H1 (cell line): ENCODE data around the gene SSUH2. TPM values are rescaled to one million over a fixed set of nuclear protein-coding genes. Genes with fewer than 3 reads are reported as not detected.

ENCODE experiments used
- ASH2L ChIP-seq: fragments of 200-600, 300-600 bp; sonication (generic); IDR thresholded peaks from one replicate; pipeline ENCODE4 v1.7.1; 2017; ENCODE audit warnings: low read length
- ATF3 ChIP-seq: IDR thresholded peaks from 2 replicates; pipeline ENCODE4 v1.6.1; 2011; ENCODE audit warnings: low read depth, mild to moderate bottlenecking, low read length; ENCODE audit not compliant: insufficient read depth
- BCL11A ChIP-seq, 2 experiments: IDR thresholded peaks; one replicate each; pipeline ENCODE4 v1.6.1; 2011; ENCODE audit warnings: low read depth in 2 of 2, low read length in 2 of 2, mild to moderate bottlenecking in 2 of 2
- CHD7 ChIP-seq: fragments of 300-600 bp; sonication (generic); IDR thresholded peaks from 2 replicates; pipeline ENCODE4 v1.7.1; 2012; ENCODE audit warnings: low read length, moderate library complexity, mild to moderate bottlenecking, inconsistent platforms; ENCODE audit not compliant: insufficient replicate concordance
- JUND ChIP-seq: IDR thresholded peaks from 2 replicates; pipeline ENCODE4 v1.6.1; 2011; ENCODE audit warnings: mild to moderate bottlenecking, improper control_type of control experiment, low read length
- NANOG ChIP-seq: IDR thresholded peaks from 2 replicates; pipeline ENCODE4 v1.6.1; 2011; ENCODE audit warnings: low read length, low read depth, mild to moderate bottlenecking, inconsistent platforms; ENCODE audit not compliant: insufficient read depth, poor library complexity, severe bottlenecking
- POU5F1 ChIP-seq: IDR thresholded peaks from 2 replicates; pipeline ENCODE4 v1.6.1; 2011; ENCODE audit warnings: low read depth, mild to moderate bottlenecking, low read length, moderate library complexity
- RXRA ChIP-seq: IDR thresholded peaks from 2 replicates; pipeline ENCODE4 v1.6.1; 2011; ENCODE audit warnings: low read depth, mild to moderate bottlenecking, low read length, moderate library complexity; ENCODE audit not compliant: insufficient read depth
- SIX5 ChIP-seq: IDR thresholded peaks from 2 replicates; pipeline ENCODE4 v1.6.1; 2011; ENCODE audit warnings: mild to moderate bottlenecking, low read depth, low read length
- SUZ12 ChIP-seq: fragments of 200-600 bp; sonication (generic); IDR thresholded peaks from 2 replicates; pipeline ENCODE4 v1.6.1; 2012; ENCODE audit warnings: mild to moderate bottlenecking, inconsistent platforms, low read length, moderate library complexity, mixed read lengths
- TAF1 ChIP-seq: IDR thresholded peaks from 2 replicates; pipeline ENCODE4 v1.6.1; 2011; ENCODE audit warnings: mild to moderate bottlenecking, low read depth, low read length
- TEAD4 ChIP-seq: IDR thresholded peaks from 2 replicates; pipeline ENCODE4 v1.6.1; 2012; ENCODE audit warnings: low read depth, low read length, inconsistent platforms, mixed read lengths
- polyA plus RNA-seq, 7 experiments: library from polyadenylated mRNA; depleted of rRNA in 3 of 7; stranded (reverse) in 5 of 7; unstranded in 2 of 7; fragments of >200 nt in 5 of 7; fragments of 200-250 nt in 2 of 7; gene quantifications; 1 replicate in 5 of 7; 2 replicates in 1 of 7; 4 replicates in 1 of 7; pipeline versions ENCODE4 v1.2.1 to v1.2.3, GENCODE V29; 2011 to 2013; ENCODE audit warnings: missing spikeins in 2 of 7, mixed read lengths in 2 of 7
- total RNA-seq: library from RNA; stranded (reverse); fragmentation: NEBNext Ultra II Directional; extraction: Animal tissue kit (Norgen Biotek cat#: 25700); gene quantifications from 2 replicates; pipeline ENCODE4 v1.2.1, GENCODE V29; 2021

The SSUH2 gene
- total and polyA plus RNA-seq, 2 of the 8 experiments (the other 6 are each of a cell fraction or from before 2014, with no cell fraction given) = 0.62 to 0.69 TPM

- TF ChIP-seq CHD7 = no peak
- no peak for TF ChIP-seq ASH2L
- TF ChIP-seq JUND = no peak
- no peak for TF ChIP-seq ATF3
- TF ChIP-seq TEAD4 = no peak
- TF ChIP-seq RXRA = no peak
- TF ChIP-seq BCL11A (IDR thresholded peaks at IDR 0.05; ENCODE audit: low read depth in 2 of 2, low read length in 2 of 2) = no peak
- no peak for TF ChIP-seq TAF1
- no peak for TF ChIP-seq SIX5
- no peak for TF ChIP-seq NANOG
- no peak for TF ChIP-seq SUZ12
- TF ChIP-seq POU5F1 = no peak
These were observed 10.8 kb upstream of the SSUH2 start (continued) for GRCh38 chr3:8655387-8655835.
